ENCODE data around the gene LRP11. TPM values are rescaled to one million over a fixed set of nuclear protein-coding genes. Genes with fewer than 3 reads are reported as not detected.

Gene LRP11
- total and polyA plus RNA-seq, 2 donors (not counting 1 experiment from before 2014, with no cell fraction given) = 58.4 to 89.5 TPM

GRCh38 chr6:149881860-149882259 lies 17.7 kb upstream of the LRP11 start:
- no peaks in the 10 kb centered on the region for H3K79me2 ChIP-seq (ENCODE audit: control insufficient read depth, insufficient read depth, low read length)
- TF ChIP-seq EZH2 (IDR thresholded peaks at IDR 0.05; ENCODE audit: low read length, missing control alignments) (no peak), CTCF (conservative IDR thresholded peaks at IDR 0.05 in 1 of 2, IDR thresholded peaks at IDR 0.05 in 1 of 2; ENCODE audit: low read depth in 1 of 2, low read length in 2 of 2) (no peak)

GRCh38 chr6:149881066-149881766 lies 17.1 kb upstream of the LRP11 start:
- Histone ChIP-seq H3K27ac (ENCODE audit: insufficient read depth, low read length) (no peak overlapping the region), H3K9ac (ENCODE audit: insufficient read depth, low read length) (no peak overlapping the region), H3K4me3 (replicated peaks in 1 of 4; ENCODE audit: control extremely low read depth in 1 of 4, insufficient read depth in 1 of 4, low read depth in 3 of 4, low read length in 4 of 4) (no peak overlapping the region)

More at GRCh38 chr6:149881860-149882259, 17.7 kb upstream of the LRP11 start:
- no peak for DNase-seq (ENCODE audit: low read depth in 2 of 2)
- Histone ChIP-seq H3K9ac (ENCODE audit: insufficient read depth, low read length) (no peak overlapping the region), H2AFZ (ENCODE audit: low read length) (no peak overlapping the region), H3K4me3 (replicated peaks in 1 of 4; ENCODE audit: control extremely low read depth in 1 of 4, insufficient read depth in 1 of 4, low read depth in 3 of 4, low read length in 4 of 4) (no peak overlapping the region), H3K4me2 (ENCODE audit: extremely low read depth, insufficient read depth, low read length) (no peak overlapping the region), H3K9me3 (ENCODE audit: control insufficient read depth, insufficient read depth, low read depth, low read length) (no peaks in the 10 kb centered on the region), H3K4me1 (ENCODE audit: control insufficient read depth, extremely low read depth, insufficient read depth, low read length) (peaks cover 3% of the 10 kb centered on the region), H3K27me3 (ENCODE audit: control insufficient read depth, insufficient read depth, low read length) (peaks cover 6% of the 10 kb centered on the region), H3K27ac (ENCODE audit: insufficient read depth, low read length) (no peak overlapping the region), H4K20me1 (ENCODE audit: control insufficient read depth, extremely low read depth, insufficient read depth, low read length) (no peaks in the 10 kb centered on the region), H3K36me3 (ENCODE audit: control insufficient read depth, insufficient read depth, low read length) (no peaks in the 10 kb centered on the region)

GRCh38 chr6:149877659-149878058 lies 13.5 kb upstream of the LRP11 start:
- Histone ChIP-seq H3K79me2 (ENCODE audit: control insufficient read depth, insufficient read depth, low read length) (no peaks in the 10 kb centered on the region), H4K20me1 (ENCODE audit: control insufficient read depth, extremely low read depth, insufficient read depth, low read length) (no peaks in the 10 kb centered on the region), H3K4me3 (replicated peaks in 1 of 4; ENCODE audit: control extremely low read depth in 1 of 4, insufficient read depth in 1 of 4, low read depth in 3 of 4, low read length in 4 of 4) (no peak overlapping the region), H3K9ac (ENCODE audit: insufficient read depth, low read length) (no peak overlapping the region), H3K9me3 (ENCODE audit: control insufficient read depth, insufficient read depth, low read depth, low read length) (no peaks in the 10 kb centered on the region), H3K36me3 (ENCODE audit: control insufficient read depth, insufficient read depth, low read length) (no peaks in the 10 kb centered on the region), H3K27ac (ENCODE audit: insufficient read depth, low read length) (no peak overlapping the region), H3K4me1 (ENCODE audit: control insufficient read depth, extremely low read depth, insufficient read depth, low read length) (no peaks in the 10 kb centered on the region), H3K27me3 (ENCODE audit: control insufficient read depth, insufficient read depth, low read length) (peaks cover 6% of the 10 kb centered on the region), H2AFZ (ENCODE audit: low read length) (no peak overlapping the region), H3K4me2 (ENCODE audit: extremely low read depth, insufficient read depth, low read length) (no peak overlapping the region)
- no peak for TF ChIP-seq EZH2 (IDR thresholded peaks at IDR 0.05; ENCODE audit: low read length, missing control alignments)
- no peak for DNase-seq (ENCODE audit: low read depth in 2 of 2)

More at GRCh38 chr6:149881066-149881766, 17.1 kb upstream of the LRP11 start:
- TF ChIP-seq EZH2 (IDR thresholded peaks at IDR 0.05; ENCODE audit: low read length, missing control alignments) (no peak), CTCF (conservative IDR thresholded peaks at IDR 0.05 in 1 of 2, IDR thresholded peaks at IDR 0.05 in 1 of 2; ENCODE audit: low read depth in 1 of 2, low read length in 2 of 2) (no peak)
- Histone ChIP-seq H4K20me1 (ENCODE audit: control insufficient read depth, extremely low read depth, insufficient read depth, low read length) (no peaks in the 10 kb centered on the region), H3K27me3 (ENCODE audit: control insufficient read depth, insufficient read depth, low read length) (peaks cover 6% of the 10 kb centered on the region), H2AFZ (ENCODE audit: low read length) (no peak overlapping the region), H3K36me3 (ENCODE audit: control insufficient read depth, insufficient read depth, low read length) (no peaks in the 10 kb centered on the region), H3K4me1 (ENCODE audit: control insufficient read depth, extremely low read depth, insufficient read depth, low read length) (peaks cover 3% of the 10 kb centered on the region), H3K79me2 (ENCODE audit: control insufficient read depth, insufficient read depth, low read length) (no peaks in the 10 kb centered on the region), H3K9me3 (ENCODE audit: control insufficient read depth, insufficient read depth, low read depth, low read length) (no peaks in the 10 kb centered on the region), H3K4me2 (ENCODE audit: extremely low read depth, insufficient read depth, low read length) (no peak overlapping the region)
- no peak for DNase-seq (ENCODE audit: low read depth in 2 of 2)

All from fibroblast of lung (primary cell).